OCI-LY3 (cell line): ENCODE results near the gene MPPED1.

Experiments
- EZH2phosphoT487 ChIP-seq: fragments of 200-600 bp; shearing (Covaris generic); IDR thresholded peaks from 2 replicates; pipeline ENCODE4 v1.6.1; 2018; ENCODE audit warnings: antibody characterized with exemption, mixed run types, low read depth
- TF ChIP-seq, protein P1 (sequence below): fragments of 200-600, 300-600 bp; sonication (generic); IDR thresholded peaks from 2 replicates; pipeline ENCODE4 v1.5.1; 2014; ENCODE audit warnings: antibody characterized with exemption, low read length, low read depth

DNA sequence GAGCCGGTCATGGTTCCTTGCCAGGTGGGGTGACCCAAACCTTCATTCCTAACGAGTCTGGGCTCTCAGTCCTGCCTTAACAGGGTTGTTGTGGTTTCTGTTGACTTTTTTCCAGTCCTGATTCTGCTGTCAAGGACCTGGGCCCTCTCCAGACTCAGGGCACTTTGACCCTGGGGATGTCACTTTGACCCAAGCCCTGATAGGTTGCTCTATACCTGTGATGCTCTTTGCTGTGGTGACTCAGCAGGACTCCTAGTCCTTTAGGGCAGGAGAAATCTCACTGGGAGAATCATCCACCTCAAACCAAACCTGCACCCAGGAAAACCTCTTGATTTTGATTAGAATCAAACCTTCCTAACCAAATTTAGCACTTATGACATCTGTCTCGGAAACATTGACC is 20.5 kb upstream of the MPPED1 start:
- TF ChIP-seq, protein P1, sequence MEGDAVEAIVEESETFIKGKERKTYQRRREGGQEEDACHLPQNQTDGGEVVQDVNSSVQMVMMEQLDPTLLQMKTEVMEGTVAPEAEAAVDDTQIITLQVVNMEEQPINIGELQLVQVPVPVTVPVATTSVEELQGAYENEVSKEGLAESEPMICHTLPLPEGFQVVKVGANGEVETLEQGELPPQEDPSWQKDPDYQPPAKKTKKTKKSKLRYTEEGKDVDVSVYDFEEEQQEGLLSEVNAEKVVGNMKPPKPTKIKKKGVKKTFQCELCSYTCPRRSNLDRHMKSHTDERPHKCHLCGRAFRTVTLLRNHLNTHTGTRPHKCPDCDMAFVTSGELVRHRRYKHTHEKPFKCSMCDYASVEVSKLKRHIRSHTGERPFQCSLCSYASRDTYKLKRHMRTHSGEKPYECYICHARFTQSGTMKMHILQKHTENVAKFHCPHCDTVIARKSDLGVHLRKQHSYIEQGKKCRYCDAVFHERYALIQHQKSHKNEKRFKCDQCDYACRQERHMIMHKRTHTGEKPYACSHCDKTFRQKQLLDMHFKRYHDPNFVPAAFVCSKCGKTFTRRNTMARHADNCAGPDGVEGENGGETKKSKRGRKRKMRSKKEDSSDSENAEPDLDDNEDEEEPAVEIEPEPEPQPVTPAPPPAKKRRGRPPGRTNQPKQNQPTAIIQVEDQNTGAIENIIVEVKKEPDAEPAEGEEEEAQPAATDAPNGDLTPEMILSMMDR: no peak
- no peak for TF ChIP-seq EZH2phosphoT487
